Measurements from ENCODE around the gene CNIH4.

GRCh38 chr1:224358237-224358636, 1.6 kb downstream of the CNIH4 start:
- TF ChIP-seq CTCF (IDR thresholded peaks at IDR 0.05) (no peak), EP300 (IDR thresholded peaks at IDR 0.05) (no peak), MAFK (IDR thresholded peaks at IDR 0.05; ENCODE audit: partially characterized antibody) (no peak), CEBPB (IDR thresholded peaks at IDR 0.05) (no peak), NR3C1 (IDR thresholded peaks at IDR 0.05) (no peak), USF2 (IDR thresholded peaks at IDR 0.05) (no peak), CBX2 (IDR thresholded peaks at IDR 0.05; ENCODE audit: borderline replicate concordance, low read depth) (no peak), SMC3 (IDR thresholded peaks at IDR 0.05) (no peak), CHD4 (IDR thresholded peaks at IDR 0.05; ENCODE audit: borderline replicate concordance) (no peak), MAX (IDR thresholded peaks at IDR 0.05) (no peak), POLR2A (IDR thresholded peaks at IDR 0.05; ENCODE audit: low read length) (no peak), HOXA7 (CRISPR knock-in tag; IDR thresholded peaks at IDR 0.05) (no peak), HMGXB4 (CRISPR knock-in tag; IDR thresholded peaks at IDR 0.05; ENCODE audit: borderline replicate concordance) (no peak)
